HepG2 (cell line): ENCODE measurements around the gene PFDN1. TPM values are rescaled to one million over a fixed set of nuclear protein-coding genes. Genes with fewer than 3 reads are reported as not detected.

Experiments
- ARHGAP35 ChIP-seq: sonication (generic); formaldehyde crosslinking; IDR thresholded peaks from 2 replicates; pipeline ENCODE4 v1.9.0; 2022; ENCODE audit warnings: mild to moderate bottlenecking, inconsistent platforms, moderate library complexity, missing genetic modification reagents, borderline replicate concordance
- ATF2 ChIP-seq: sonication (generic); formaldehyde crosslinking; IDR thresholded peaks from 2 replicates; pipeline ENCODE4 v1.4.0; 2020; ENCODE audit warnings: missing genetic modification reagents
- BRCA1 ChIP-seq: sonication (generic); formaldehyde crosslinking; IDR thresholded peaks from 2 replicates; pipeline ENCODE4 v1.4.0; 2020; ENCODE audit warnings: missing genetic modification reagents
- HDAC2 ChIP-seq: sonication (generic); formaldehyde crosslinking; IDR thresholded peaks from 2 replicates; pipeline ENCODE4 v1.4.0; 2020; ENCODE audit warnings: missing genetic modification reagents
- LRRFIP1 ChIP-seq: sonication (generic); formaldehyde crosslinking; conservative IDR thresholded peaks from 2 replicates; pipeline ENCODE4 v1.4.0; 2020; ENCODE audit warnings: missing genetic modification reagents
- RAD21 ChIP-seq: fragments of 450-650 bp; formaldehyde crosslinking; IDR thresholded peaks from 2 replicates; pipeline ENCODE4 v1.5.0; 2020; ENCODE audit warnings: mild to moderate bottlenecking
- REST ChIP-seq, 2 experiments: IDR thresholded peaks; 2 replicates each; pipeline ENCODE4 v1.6.1; 2011 to 2012; ENCODE audit warnings: low read length in 2 of 2, borderline replicate concordance in 1 of 2, low read depth in 1 of 2, mild to moderate bottlenecking in 1 of 2, moderate library complexity in 1 of 2
- SCMH1 ChIP-seq: sonication (generic); formaldehyde crosslinking; IDR thresholded peaks from 2 replicates; pipeline ENCODE4 v1.9.0; 2021; ENCODE audit warnings: missing genetic modification reagents, mild to moderate bottlenecking, borderline replicate concordance
- SMAD9 ChIP-seq: sonication (generic); formaldehyde crosslinking; IDR thresholded peaks from 2 replicates; pipeline ENCODE4 v1.5.1; 2020; ENCODE audit warnings: mild to moderate bottlenecking, missing genetic modification reagents
- TCF7 ChIP-seq: sonication (generic); IDR thresholded peaks from 2 replicates; pipeline ENCODE4 v1.6.1; 2016; ENCODE audit warnings: antibody characterized with exemption, low read depth
- XRCC5 ChIP-seq: fragments of 200-400 bp; formaldehyde crosslinking; optimal IDR thresholded peaks from 2 replicates; pipeline ENCODE3; 2017; ENCODE audit warnings: mild to moderate bottlenecking, low read length
- ZNF142 ChIP-seq: sonication (generic); formaldehyde crosslinking; IDR thresholded peaks from 2 replicates; pipeline ENCODE4 v1.4.0; 2020; ENCODE audit warnings: missing genetic modification reagents
- ZNF510 ChIP-seq: sonication (generic); formaldehyde crosslinking; IDR thresholded peaks from 2 replicates; pipeline ENCODE4 v1.4.0; 2020; ENCODE audit warnings: low read depth, mild to moderate bottlenecking, missing genetic modification reagents
- polyA plus RNA-seq, 8 experiments: library from polyadenylated mRNA; depleted of rRNA in 3 of 8; stranded (reverse) in 7 of 8; unstranded in 1 of 8; fragments of >200 nt; fragmentation: Illumina TruSeq in 4 of 8; extraction: Trizol in 4 of 8; gene quantifications; 2 replicates each; pipeline versions ENCODE4 v1.2.1 to v1.2.3, GENCODE V29; 2011 to 2016; ENCODE audit warnings: low read depth in 4 of 8, missing spikeins in 1 of 8, mixed read lengths in 1 of 8; ENCODE audit not compliant: insufficient read depth in 1 of 8
- total RNA-seq, 5 experiments: library from RNA; depleted of rRNA; stranded (reverse); fragments of >200 nt; fragmentation: Illumina TruSeq; extraction: Trizol; gene quantifications; 2 replicates each; pipeline ENCODE4 v1.2.3, GENCODE V29; 2016; ENCODE audit warnings: low read depth in 1 of 5

PFDN1 gene
- total and polyA plus RNA-seq, 2 of the 13 experiments (the other 11 are each of a cell fraction or from before 2014, with no cell fraction given) = 67.2 to 70.8 TPM

- TF ChIP-seq LRRFIP1 (CRISPR knock-in tag) (no peak), ZNF510 (CRISPR knock-in tag) (no peak), ARHGAP35 (no peak), SMAD9 (CRISPR knock-in tag) (no peak), BRCA1 (CRISPR knock-in tag) (no peak), ATF2 (0 out of 2 replicates have a peak, but pooled peaks have one; percentile 11), RAD21 (CRISPR knock-in tag) (peak; percentile 53; the same call in 1 of the 2 replicates), SCMH1 (no peak), XRCC5 (peak; percentile 58), ZNF142 (peak; percentile 30; the same call in 1 of the 2 replicates), REST (IDR thresholded peaks at IDR 0.05; ENCODE audit: borderline replicate concordance in 1 of 2, low read depth in 1 of 2, low read length in 2 of 2) (no peak), HDAC2 (CRISPR knock-in tag) (no peak), TCF7 (no peak)
Measured at GRCh38 chr5:140239939-140240700, 62.8 kb downstream of the PFDN1 start (continued).
